Measurements from ENCODE around the gene NCK2. TPM values are rescaled to one million over a fixed set of nuclear protein-coding genes. Genes with fewer than 3 reads are reported as not detected.

NCK2 gene
- total RNA-seq, 2 donors from 2014 or later = 31.7 to 39.3 TPM

GRCh38 chr2:105839793-105840192 lies 95.1 kb downstream of the NCK2 start:
- H3K4me1 ChIP-seq = peaks cover 0 to 24% of the 10 kb centered on the region in 2 donors

DNA sequence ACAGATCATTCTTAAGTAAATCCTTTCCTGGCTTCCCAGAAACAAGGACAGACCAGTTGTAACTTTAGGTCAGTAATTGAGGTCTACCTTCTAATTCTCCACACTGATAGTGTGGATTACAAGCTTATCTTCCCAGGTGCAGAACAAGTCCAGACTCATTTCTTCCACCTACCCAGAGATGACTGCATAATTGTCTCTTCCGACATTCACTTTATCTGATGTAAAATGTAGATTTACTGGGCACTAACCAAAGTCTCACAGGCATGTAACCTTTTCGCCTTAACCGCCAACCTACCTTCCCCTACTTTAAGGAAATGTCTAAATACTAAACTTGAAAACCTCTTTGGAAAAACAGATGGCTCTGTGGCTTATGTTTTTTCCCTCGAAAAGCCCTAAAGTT lies 96.2 kb downstream of the NCK2 start:
- no peak overlapping the region for H3K27ac ChIP-seq
- no peak for DNase-seq (ENCODE audit: low spot score)
- H3K9me3 ChIP-seq = peaks cover 0 to 4% of the 10 kb centered on the region in 2 donors
- no peak for TF ChIP-seq CTCF (IDR thresholded peaks at IDR 0.05)
- H3K4me3 ChIP-seq = no peak overlapping the region
- no peaks in the 10 kb centered on the region for H3K36me3 ChIP-seq
- peaks cover 0 to 24% of the 10 kb centered on the region in 2 donors for H3K4me1 ChIP-seq
- H3K27me3 ChIP-seq = no peaks in the 10 kb centered on the region

More at GRCh38 chr2:105839793-105840192, 95.1 kb downstream of the NCK2 start:
- H3K27ac ChIP-seq = no peak overlapping the region
- H3K4me3 ChIP-seq = no peak overlapping the region
- no peak for DNase-seq (ENCODE audit: low spot score)
- no peaks in the 10 kb centered on the region for H3K27me3 ChIP-seq
- H3K36me3 ChIP-seq = no peaks in the 10 kb centered on the region
- H3K9me3 ChIP-seq = peaks cover 0 to 16% of the 10 kb centered on the region in 2 donors
- TF ChIP-seq CTCF (IDR thresholded peaks at IDR 0.05) = no peak

- no peak for TF ChIP-seq CTCF (IDR thresholded peaks at IDR 0.05)
- Histone ChIP-seq H3K4me3 (no peak overlapping the region), H3K4me1 (peaks cover 0 to 24% of the 10 kb centered on the region in 2 donors)
Observed at GRCh38 chr2:105841551-105841950, 96.8 kb downstream of the NCK2 start.

GRCh38 chr2:105842555-105842954 lies 97.8 kb downstream of the NCK2 start:
- TF ChIP-seq CTCF (IDR thresholded peaks at IDR 0.05) = no peak
- Histone ChIP-seq H3K4me3 (no peak overlapping the region), H3K27ac (no peak overlapping the region), H3K36me3 (no peaks in the 10 kb centered on the region), H3K27me3 (no peaks in the 10 kb centered on the region), H3K9me3 (no peaks in the 10 kb centered on the region), H3K4me1 (peaks cover 0 to 21% of the 10 kb centered on the region in 2 donors)
- no peak for DNase-seq (ENCODE audit: low spot score)

More at GRCh38 chr2:105841551-105841950, 96.8 kb downstream of the NCK2 start:
- Histone ChIP-seq H3K36me3 (no peaks in the 10 kb centered on the region), H3K27me3 (no peaks in the 10 kb centered on the region), H3K9me3 (no peaks in the 10 kb centered on the region), H3K27ac (no peak overlapping the region)
- DNase-seq (ENCODE audit: low spot score) = no peak

GRCh38 chr2:105843476-105844374 lies 99.0 kb downstream of the NCK2 start:
- DNase-seq (ENCODE audit: low spot score) = no peak
- no peak for TF ChIP-seq CTCF (IDR thresholded peaks at IDR 0.05)
- H3K27ac ChIP-seq = no peak overlapping the region

More at GRCh38 chr2:105843476-105844374, 99.0 kb downstream of the NCK2 start:
- Histone ChIP-seq H3K36me3 (no peaks in the 10 kb centered on the region), H3K9me3 (no peaks in the 10 kb centered on the region), H3K4me1 (peaks cover 0 to 19% of the 10 kb centered on the region in 2 donors), H3K4me3 (no peak overlapping the region), H3K27me3 (no peaks in the 10 kb centered on the region)
